OCI-M1 (cell line): ENCODE results near the gene NXPE3.

Source experiments
- DNase-seq: peaks from one replicate; lab custom pipeline; 2025; lab: John Stamatoyannopoulos, UW

NXPE3 gene

DNA sequence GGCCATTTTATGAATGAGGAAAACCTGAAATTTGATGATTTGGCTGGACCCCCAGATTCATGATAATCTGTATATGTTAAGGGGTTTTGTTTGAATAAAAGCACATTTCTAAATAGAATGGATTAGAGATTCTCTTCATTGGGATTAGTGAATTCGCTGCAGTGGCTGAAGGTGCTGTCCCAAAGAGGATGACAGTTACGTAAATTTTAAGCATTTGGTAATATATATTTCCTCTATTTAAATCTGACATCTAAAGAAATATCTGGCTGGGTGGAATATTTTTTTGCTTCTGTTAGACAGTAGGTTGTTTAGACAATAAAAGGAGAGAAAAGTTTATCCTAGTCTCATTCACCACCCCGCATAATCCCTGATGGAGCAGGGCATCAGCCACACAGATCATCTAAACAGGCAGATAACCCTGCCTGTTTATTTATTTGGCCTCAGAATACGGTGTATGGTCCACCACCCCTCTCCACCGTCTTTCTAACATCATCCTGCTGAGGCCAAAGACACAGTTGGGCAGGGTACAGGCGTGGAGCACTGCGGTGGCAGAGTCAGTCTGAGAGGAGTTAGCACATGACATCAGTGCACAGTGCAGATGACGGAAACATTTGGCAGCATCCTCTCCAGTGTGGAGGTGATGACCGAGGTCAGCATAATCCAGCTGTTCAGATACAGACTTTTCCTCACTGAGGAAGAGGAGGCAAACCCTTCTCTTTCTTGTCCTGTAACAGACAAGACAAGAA is 49.9 kb downstream of the NXPE3 start:
- DNase-seq = no peak

DNA sequence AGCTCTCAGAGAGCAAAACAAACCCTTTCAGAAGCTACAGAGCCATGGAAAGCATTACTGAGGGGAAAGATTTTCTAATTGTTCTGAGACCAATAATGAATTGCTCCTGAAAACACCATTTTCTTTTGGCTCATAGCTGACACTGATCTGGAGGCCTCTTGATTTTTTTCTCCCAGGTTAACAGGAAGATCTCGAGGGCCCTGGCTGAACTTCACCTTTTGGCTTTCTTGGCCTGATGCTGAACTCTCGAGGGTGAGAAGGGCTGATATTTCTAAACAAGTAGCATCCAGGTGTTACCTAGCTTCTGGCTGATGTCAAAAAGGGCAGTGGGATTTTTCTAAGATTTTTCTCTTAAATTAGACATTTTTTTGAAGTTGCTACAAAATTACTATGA is 50.4 kb downstream of the NXPE3 start:
- DNase-seq = no peak

- DNase-seq = no peak
Observed at GRCh38 chr3:101829874-101830273, 50.9 kb downstream of the NXPE3 start.

DNA sequence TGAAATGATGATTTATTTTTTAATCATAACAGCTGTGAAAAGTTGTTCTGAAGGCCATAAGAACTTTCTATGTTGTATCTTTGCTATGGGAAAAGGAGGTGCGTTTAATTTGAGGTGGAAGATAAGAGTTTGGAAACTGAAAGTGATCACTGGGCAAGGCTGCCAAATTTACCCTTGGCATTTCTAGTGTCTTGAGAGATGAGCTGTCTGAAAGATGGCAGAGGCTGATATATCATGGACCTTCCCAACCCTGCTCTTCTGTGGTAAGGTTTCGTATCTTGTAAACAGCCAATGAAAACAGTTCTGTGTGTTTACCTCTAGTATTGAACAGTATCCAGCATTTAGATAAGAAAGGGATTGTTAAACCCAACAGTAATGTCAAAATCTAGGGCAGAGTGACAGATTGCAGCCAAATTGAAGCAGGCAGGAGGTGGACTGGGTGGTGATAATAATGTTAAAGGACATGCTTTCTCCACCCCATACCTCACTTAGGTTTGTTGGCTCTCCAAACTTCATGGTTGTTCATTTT is 54.5 kb downstream of the NXPE3 start:
- peak; percentile 42 for DNase-seq

DNA sequence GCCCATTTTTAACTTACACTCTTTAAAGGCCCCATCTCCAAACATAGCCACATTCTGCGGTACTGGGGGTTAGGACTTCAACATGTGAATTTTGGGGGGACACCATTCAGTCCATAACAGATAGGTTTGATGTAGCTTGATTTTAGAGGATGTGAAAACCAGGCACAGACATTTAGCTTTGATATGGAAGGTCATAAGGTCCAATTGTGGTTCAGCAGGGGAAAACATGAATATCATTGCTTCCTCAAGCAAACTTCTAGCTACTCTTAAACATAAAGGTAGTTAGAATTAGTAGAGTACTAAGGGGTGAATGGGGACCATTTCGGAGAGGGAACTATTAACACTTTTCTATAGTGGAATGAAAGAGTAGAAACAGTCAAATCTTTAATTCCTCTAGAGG is 56.7 kb downstream of the NXPE3 start:
- DNase-seq = no peak

DNA sequence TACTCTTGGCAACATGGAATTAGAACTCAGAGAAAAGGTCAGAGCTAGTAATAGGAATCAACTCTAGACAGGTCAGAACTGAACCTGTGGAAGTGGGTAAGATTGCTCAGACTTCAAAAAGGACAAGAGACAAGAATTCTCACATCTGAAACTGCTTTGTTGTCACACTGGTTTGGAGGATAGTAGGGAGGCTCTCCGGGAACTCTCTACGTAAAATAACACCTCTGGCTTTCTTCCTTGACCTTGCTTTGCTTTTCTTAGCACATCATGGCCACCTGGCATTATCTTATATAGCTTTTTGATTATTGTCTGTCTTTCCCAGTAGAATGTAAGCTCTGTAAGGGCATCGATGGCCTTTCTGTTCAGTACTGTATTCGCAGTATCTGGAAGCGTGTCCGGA is 57.1 kb downstream of the NXPE3 start:
- DNase-seq = no peak

DNA sequence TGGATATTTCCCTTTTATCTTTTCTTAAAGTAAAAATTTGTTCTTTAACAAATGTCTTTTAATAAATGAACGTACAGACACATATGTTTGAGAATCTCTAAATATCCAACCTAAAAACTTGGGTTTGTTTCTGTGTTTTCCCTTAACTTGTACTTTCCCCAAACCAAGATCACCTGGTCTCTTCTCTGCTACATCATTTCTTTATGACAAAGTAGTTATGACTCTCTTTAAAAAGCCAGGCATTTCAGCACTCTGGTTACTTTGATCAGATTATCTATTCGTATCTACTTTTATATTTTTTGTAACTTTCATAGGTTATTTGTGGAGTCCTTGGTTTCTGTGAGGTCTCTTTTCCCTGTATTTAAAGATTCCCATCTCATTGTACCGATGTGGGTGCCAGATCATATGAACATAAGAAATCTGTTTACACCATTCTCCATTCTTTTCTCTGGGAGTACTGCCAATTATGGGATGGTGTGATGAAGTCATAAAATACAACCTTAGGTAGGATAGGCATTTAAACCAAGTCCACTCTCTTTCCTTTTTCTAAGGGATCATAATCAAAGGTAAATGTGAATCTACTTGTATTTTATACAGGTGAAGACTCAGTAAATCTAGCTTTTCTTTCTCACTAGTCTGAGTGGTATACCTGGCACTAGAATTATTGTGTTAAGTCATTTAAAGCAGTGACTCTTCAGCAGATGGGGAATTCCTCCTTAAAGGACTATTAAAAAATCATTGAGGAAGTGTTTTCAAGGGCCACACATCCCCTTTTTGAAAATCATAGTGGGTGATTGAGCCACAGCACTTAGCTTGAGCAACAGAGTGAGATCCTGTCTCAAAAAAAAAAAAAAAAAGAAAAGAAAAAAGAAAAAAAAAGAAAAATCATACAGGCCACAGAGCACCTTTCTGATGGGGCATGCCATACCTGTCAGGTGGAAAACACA is 57.9 kb downstream of the NXPE3 start:
- DNase-seq = peak; percentile 25

DNA sequence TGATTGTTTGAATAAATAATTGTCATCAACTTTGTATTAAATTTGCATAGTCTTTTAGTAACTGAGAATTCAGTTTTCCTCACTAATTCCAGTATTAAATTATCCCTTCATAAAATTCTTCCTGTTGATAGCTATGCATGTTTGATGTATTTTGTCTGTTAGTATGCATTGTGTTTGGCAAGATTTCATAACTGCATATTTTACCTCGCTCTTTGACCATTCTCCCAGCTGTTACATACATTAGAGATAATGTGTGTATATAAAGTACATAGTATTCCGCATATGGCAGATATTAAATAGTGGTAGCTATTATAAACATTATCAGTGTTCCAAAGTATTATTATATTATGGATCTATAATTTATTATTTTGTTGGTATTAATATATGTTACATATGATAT is 59.7 kb downstream of the NXPE3 start:
- no peak for DNase-seq

GRCh38 chr3:101840066-101840465 is 61.1 kb downstream of the NXPE3 start:
- no peak for DNase-seq

DNA sequence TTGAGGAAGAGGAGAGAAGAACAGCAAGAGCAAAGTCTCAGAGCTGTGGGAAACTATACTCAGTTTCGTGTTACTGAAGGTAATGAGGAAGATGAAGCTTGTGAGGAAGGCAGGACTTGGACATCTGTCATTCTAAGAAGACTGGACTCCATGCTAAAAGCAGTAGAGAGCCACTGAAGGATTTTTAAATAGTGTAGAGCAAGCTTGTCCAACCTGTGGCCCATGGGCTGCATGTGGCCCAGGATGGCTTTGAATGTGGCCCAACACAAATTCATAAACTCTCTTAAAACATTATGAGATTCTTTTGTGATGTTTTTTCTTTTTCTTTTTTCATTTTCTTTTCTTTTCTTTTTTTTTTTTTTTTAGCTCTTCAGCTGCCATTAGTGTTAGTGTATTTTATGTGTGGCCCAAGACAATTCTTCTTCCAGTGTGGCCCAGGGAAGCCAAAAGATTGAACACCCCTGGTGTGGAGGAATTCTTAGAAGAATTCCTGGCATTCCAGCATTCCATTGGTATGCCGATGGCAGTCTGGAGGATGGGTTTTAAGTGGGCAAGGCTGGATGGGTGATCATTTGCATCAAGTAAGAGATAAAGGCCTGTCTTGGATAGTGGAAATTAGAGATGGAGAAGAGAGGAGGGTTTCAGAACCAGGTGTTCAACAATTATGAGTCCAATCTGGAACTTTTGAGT is 63.4 kb downstream of the NXPE3 start:
- DNase-seq = no peak

GRCh38 chr3:101842935-101843330 is 63.9 kb downstream of the NXPE3 start:
- no peak for DNase-seq

DNA sequence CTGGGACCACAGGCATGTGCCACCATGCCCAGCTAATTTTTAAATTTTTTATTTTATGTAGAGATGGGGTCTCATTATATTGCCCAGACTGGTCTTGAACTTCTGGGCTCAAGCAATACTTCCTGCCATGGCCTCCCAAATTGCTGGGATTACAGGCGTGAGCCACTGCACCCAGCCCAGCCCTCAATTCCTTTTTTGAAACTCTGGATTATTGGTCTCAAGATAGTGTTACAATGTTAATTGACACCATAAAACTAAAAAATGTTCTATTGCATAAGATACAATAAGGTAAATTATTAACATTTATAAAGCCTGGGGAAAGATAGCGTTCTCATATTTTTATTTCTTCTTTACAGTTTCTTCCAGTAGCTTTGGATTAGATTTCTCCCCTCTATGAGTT is 66.4 kb downstream of the NXPE3 start:
- no peak for DNase-seq

DNA sequence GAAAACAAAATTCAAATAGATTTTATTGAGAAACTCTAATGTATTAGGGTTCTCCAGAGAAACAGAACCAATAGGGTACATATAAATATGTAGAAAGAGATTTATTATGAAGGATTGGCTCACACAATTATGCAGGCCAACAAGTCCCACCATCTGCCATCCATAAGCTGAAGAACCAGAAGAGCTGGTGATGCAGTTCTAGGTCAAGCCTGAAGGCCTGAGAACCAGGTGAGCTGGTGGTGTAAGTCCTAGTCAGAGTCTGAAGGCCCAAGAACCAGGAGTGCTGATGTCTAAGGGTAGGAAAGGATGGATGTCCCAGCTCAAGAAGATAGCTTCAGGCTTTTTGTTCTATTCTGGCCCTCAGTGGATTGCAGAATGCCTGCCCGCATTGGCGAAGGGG is 67.7 kb downstream of the NXPE3 start:
- DNase-seq = no peak

GRCh38 chr3:101847328-101847727 is 68.3 kb downstream of the NXPE3 start:
- DNase-seq = no peak

- peak; percentile 47 for DNase-seq
Observed at GRCh38 chr3:101848326-101848725, 69.3 kb downstream of the NXPE3 start.

DNA sequence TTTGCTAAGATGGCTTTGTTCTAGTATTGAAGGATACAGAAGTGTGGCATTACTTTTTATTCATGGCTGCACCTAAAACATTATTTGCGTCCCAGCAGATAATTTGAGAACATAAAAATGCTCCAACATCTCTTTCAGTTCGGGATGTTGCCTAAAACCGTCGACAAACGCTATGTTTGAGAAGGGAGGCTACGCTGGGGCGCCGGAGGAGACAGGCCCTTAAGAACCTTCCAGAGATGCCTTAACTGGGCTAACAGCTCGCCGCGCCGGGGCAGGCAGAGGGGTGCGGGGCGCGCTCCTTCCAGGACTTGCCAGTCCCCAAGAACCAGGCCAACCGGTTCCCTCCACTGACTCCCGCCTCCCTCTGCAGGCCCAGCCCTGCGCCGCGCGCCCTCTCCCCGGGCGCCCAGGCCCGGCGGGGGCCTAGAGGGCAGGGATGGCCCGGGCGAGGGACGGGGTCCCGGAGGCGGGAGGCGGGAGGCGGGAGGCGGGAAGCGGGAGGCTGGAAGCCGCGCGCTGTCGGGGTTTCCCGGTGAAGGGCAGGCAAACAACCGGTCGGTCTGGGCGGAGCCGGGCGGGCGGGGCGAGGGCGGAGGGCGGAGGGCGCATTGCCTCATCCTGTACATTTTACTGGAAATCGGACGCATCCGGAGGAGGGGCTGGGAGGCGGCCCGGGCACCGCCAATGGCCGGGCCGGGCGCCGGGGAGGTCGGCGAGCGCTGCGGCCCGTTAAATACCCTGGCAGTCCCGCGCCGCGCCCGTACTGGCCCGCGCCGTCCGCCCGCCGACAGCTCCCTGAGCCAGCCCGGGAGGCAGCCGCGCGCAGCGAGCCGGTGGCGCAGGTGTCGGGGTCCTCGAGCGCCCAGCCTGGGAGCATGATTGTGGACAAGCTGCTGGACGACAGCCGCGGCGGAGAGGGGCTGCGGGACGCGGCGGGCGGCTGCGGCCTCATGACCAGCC is 70.0 kb downstream of the NXPE3 start, which contains the start of gene NFKBIZ:
NFKBIZ (plus strand) TSS at position 761 of the 960 bp plus-strand sequence; CDS start at position 876, 115 bp downstream.
- peak; percentile 93 for DNase-seq

- DNase-seq = peak; percentile 79
Observed at GRCh38 chr3:101849714-101850245, 70.8 kb downstream of the NXPE3 start.

- peak; percentile 86 for DNase-seq
Observed at GRCh38 chr3:101850246-101851051, 71.4 kb downstream of the NXPE3 start.

GRCh38 chr3:101851072-101851770 is 72.2 kb downstream of the NXPE3 start:
- DNase-seq = no peak
